HCT116 (cell line): ENCODE results near the gene GASK1A.

Source experiments
- EZH2phosphoT487 ChIP-seq: fragments of 200-600 bp; IDR thresholded peaks from 2 replicates; pipeline ENCODE4 v1.6.1; 2018; ENCODE audit warnings: antibody characterized with exemption, borderline replicate concordance
- POLR2A ChIP-seq: IDR thresholded peaks from 2 replicates; pipeline ENCODE4 v1.7.0; 2011; ENCODE audit warnings: borderline replicate concordance; ENCODE audit not compliant: insufficient read depth, insufficient read length; ENCODE audit errors: extremely low read depth
- YY1 ChIP-seq: IDR thresholded peaks from 2 replicates; pipeline ENCODE4 v1.6.1; 2011; ENCODE audit warnings: low read length, low read depth, moderate library complexity, mild to moderate bottlenecking; ENCODE audit not compliant: insufficient replicate concordance; ENCODE audit errors: extremely low read depth
- TF ChIP-seq, protein P1 (sequence below), 3 experiments: fragments of 200-600 bp in 1 of 3; sonication (generic) in 1 of 3; IDR thresholded peaks in 2 of 3; conservative IDR thresholded peaks in 1 of 3; 2 replicates each; pipeline ENCODE4 v1.5.1; 2012 to 2017; ENCODE audit warnings: low read depth in 2 of 3, low read length in 2 of 3, antibody characterized with exemption in 1 of 3, borderline replicate concordance in 1 of 3, control low read depth in 1 of 3, mild to moderate bottlenecking in 1 of 3, mixed read lengths in 1 of 3, mixed run types in 1 of 3, moderate library complexity in 1 of 3; ENCODE audit not compliant: insufficient read depth in 1 of 3
- TF ChIP-seq, protein P2 (sequence below): IDR thresholded peaks from 2 replicates; pipeline ENCODE4 v1.6.1; 2012

- TF ChIP-seq, protein P1, sequence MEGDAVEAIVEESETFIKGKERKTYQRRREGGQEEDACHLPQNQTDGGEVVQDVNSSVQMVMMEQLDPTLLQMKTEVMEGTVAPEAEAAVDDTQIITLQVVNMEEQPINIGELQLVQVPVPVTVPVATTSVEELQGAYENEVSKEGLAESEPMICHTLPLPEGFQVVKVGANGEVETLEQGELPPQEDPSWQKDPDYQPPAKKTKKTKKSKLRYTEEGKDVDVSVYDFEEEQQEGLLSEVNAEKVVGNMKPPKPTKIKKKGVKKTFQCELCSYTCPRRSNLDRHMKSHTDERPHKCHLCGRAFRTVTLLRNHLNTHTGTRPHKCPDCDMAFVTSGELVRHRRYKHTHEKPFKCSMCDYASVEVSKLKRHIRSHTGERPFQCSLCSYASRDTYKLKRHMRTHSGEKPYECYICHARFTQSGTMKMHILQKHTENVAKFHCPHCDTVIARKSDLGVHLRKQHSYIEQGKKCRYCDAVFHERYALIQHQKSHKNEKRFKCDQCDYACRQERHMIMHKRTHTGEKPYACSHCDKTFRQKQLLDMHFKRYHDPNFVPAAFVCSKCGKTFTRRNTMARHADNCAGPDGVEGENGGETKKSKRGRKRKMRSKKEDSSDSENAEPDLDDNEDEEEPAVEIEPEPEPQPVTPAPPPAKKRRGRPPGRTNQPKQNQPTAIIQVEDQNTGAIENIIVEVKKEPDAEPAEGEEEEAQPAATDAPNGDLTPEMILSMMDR (IDR thresholded peaks at IDR 0.05 in 2 of 3, conservative IDR thresholded peaks at IDR 0.05 in 1 of 3; ENCODE audit: borderline replicate concordance in 1 of 3, insufficient read depth in 1 of 3, low read depth in 2 of 3, low read length in 2 of 3), result no peak
- TF ChIP-seq, protein P2, sequence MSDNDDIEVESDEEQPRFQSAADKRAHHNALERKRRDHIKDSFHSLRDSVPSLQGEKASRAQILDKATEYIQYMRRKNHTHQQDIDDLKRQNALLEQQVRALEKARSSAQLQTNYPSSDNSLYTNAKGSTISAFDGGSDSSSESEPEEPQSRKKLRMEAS, result no peak
- TF ChIP-seq POLR2A (no peak), YY1 (no peak), EZH2phosphoT487 (no peak)
Measured at GRCh38 chr3:43046583-43046982, 67.5 kb downstream of the GASK1A start.
